Measurements from ENCODE around the gene PAXX.

PAXX gene

DNA sequence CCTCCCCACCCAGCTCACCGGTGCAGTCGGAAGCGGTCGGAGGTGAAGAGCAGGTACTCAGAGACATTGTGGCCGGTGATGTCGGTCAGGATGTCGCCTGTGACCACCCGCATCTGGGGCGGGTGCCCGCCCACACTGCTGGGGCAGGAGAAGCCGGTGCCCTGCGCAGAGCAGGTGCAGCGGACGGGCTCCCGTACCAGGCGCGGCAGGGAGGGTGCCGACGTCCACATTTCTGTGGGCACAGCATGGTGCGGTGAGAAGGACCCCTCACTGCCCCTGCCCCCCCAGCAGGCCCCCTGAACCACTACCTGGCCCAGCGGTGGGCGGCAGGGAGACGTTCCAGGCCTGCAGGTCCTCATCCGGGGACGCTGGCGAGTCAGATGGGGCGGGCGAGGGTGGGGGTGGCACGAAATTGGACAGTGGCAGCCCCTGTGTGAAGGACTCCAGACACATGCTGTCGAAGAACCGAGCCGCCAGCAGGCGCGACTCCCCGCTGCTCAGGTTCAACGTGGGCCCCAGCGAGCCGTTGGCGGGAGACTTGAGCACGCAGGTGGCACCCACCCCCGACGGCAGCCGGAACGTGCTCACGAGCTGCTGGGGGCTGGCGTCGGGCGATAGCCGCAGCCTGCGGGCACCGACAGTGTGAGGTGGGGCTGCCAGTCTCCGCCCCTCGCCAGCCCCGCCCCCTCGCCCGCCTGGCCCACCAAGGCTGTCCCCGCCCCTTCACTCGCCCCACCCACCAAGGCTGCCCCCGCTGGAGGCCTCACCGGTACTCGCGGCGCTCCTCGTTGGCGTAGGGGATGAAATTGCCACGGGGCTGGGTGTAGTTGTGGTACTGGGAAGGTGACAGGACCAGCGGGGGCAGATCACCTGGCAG is 20.7 kb downstream of the PAXX start:
- DNase-seq, result no peak
- H3K4me3 ChIP-seq (ENCODE audit: low read depth, low read length), result no peak overlapping the region
- TF ChIP-seq, protein P1, sequence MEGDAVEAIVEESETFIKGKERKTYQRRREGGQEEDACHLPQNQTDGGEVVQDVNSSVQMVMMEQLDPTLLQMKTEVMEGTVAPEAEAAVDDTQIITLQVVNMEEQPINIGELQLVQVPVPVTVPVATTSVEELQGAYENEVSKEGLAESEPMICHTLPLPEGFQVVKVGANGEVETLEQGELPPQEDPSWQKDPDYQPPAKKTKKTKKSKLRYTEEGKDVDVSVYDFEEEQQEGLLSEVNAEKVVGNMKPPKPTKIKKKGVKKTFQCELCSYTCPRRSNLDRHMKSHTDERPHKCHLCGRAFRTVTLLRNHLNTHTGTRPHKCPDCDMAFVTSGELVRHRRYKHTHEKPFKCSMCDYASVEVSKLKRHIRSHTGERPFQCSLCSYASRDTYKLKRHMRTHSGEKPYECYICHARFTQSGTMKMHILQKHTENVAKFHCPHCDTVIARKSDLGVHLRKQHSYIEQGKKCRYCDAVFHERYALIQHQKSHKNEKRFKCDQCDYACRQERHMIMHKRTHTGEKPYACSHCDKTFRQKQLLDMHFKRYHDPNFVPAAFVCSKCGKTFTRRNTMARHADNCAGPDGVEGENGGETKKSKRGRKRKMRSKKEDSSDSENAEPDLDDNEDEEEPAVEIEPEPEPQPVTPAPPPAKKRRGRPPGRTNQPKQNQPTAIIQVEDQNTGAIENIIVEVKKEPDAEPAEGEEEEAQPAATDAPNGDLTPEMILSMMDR (IDR thresholded peaks at IDR 0.05; ENCODE audit: low read depth, low read length), result no peak
- H3K36me3 ChIP-seq, result peaks cover 33% of the 10 kb centered on the region
- no peaks in the 10 kb centered on the region for H3K27me3 ChIP-seq
- no peaks in the 10 kb centered on the region for H3K4me1 ChIP-seq
- no peaks in the 10 kb centered on the region for H3K9me3 ChIP-seq

- H3K4me1 ChIP-seq, result no peaks in the 10 kb centered on the region
- TF ChIP-seq, protein P1 (IDR thresholded peaks at IDR 0.05; ENCODE audit: low read depth, low read length), result no peak
- H3K27me3 ChIP-seq, result no peaks in the 10 kb centered on the region
- H3K36me3 ChIP-seq, result peaks cover 33% of the 10 kb centered on the region
- no peak for DNase-seq
- no peaks in the 10 kb centered on the region for H3K9me3 ChIP-seq
- H3K4me3 ChIP-seq (ENCODE audit: low read depth, low read length), result no peak overlapping the region
These were observed 21.3 kb downstream of the PAXX start for GRCh38 chr9:137013571-137013940.

- no peak for DNase-seq
- Histone ChIP-seq H3K4me1 (no peaks in the 10 kb centered on the region), H3K9me3 (no peaks in the 10 kb centered on the region), H3K36me3 (peaks cover 33% of the 10 kb centered on the region), H3K4me3 (ENCODE audit: low read depth, low read length) (no peak overlapping the region), H3K27me3 (no peaks in the 10 kb centered on the region)
- TF ChIP-seq, protein P1 (IDR thresholded peaks at IDR 0.05; ENCODE audit: low read depth, low read length), result no peak
These were observed 21.9 kb downstream of the PAXX start for GRCh38 chr9:137014166-137014565.

DNA sequence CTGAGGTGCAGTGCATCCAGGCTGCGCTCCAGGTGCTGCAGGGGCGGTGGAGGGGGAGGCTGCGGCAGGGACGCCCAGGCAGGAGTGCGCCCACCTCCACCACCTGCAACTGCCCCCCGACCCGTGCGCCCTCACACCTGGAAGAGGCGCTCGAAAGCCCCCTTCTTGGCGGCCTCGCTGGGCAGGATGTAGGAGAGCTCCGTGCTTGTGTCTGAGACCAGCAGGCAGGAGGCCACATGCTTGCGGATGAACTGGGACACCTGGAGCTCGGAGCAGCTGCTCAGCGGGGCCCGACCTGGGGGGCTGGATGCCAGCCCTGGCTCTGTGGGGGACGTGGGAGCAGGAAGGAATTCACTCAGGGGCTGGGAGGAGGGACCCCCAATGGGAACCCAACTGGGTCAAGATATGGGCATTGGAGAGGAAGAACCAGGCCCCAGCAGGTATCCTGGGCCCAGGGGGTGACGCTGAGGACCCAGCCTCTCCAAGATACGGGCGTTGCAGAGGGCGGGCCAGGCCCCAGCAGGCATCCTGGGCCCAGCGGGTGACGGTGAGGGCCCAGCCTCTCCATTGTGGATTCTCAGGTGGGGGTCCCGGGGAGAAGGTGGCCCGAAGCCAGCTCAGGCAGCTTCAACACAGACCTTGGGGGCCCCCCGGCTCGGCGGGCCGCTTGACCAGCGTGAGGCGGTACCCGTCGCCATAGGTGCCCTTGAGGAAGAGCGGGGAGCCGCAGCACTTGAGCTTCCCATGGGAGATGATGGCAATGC is 22.7 kb downstream of the PAXX start:
- H3K4me3 ChIP-seq (ENCODE audit: low read depth, low read length), result no peak overlapping the region

DNA sequence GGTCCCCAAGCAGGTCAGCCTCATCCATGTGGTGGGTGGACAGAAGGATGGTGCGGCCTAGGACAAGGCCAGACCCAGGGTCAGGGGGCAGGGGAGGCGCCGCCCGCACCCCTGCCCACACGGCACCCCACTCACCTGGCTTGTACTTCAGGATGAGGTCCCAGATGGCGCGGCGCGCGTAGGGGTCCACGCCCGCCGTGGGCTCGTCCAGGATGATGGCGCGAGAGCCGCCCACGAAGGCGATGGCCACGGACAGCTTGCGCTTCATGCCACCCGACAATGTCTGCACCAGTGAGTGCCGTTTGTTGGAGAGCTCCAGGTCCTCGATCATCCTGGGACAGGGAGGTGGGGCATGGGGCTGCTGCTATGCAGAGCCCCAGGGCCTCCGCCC is 23.3 kb downstream of the PAXX start:
- H3K36me3 ChIP-seq, result peaks cover 33% of the 10 kb centered on the region
- no peaks in the 10 kb centered on the region for H3K9me3 ChIP-seq
- H3K27me3 ChIP-seq, result no peaks in the 10 kb centered on the region
- H3K4me1 ChIP-seq, result no peaks in the 10 kb centered on the region
- DNase-seq, result no peak
- no peak overlapping the region for H3K4me3 ChIP-seq (ENCODE audit: low read depth, low read length)
- TF ChIP-seq, protein P1 (IDR thresholded peaks at IDR 0.05; ENCODE audit: low read depth, low read length), result no peak

More for the DNA sequence above, 22.7 kb downstream of the PAXX start:
- H3K36me3 ChIP-seq, result peaks cover 33% of the 10 kb centered on the region
- DNase-seq, result no peak
- H3K9me3 ChIP-seq, result no peaks in the 10 kb centered on the region
- H3K4me1 ChIP-seq, result no peaks in the 10 kb centered on the region
- TF ChIP-seq, protein P1 (IDR thresholded peaks at IDR 0.05; ENCODE audit: low read depth, low read length), result no peak
- H3K27me3 ChIP-seq, result no peaks in the 10 kb centered on the region

GRCh38 chr9:137015976-137016375 is 23.8 kb downstream of the PAXX start:
- DNase-seq, result no peak
- no peaks in the 10 kb centered on the region for H3K27me3 ChIP-seq
- TF ChIP-seq, protein P1 (IDR thresholded peaks at IDR 0.05; ENCODE audit: low read depth, low read length), result no peak
- H3K9me3 ChIP-seq, result no peaks in the 10 kb centered on the region
- peaks cover 33% of the 10 kb centered on the region for H3K36me3 ChIP-seq
- no peaks in the 10 kb centered on the region for H3K4me1 ChIP-seq
- no peak overlapping the region for H3K4me3 ChIP-seq (ENCODE audit: low read depth, low read length)

All from BE2C (cell line).